Activated CD4-positive, alpha-beta memory T cell treated with anti-CD3 and anti-CD28 coated beads, Interleukin-2, amount 10 ng/mL, durations not matched to agents 7 days and 5 days (primary cell): ENCODE data around the gene TAPT1. TPM values are rescaled to one million over a fixed set of nuclear protein-coding genes. Genes with fewer than 3 reads are reported as not detected.

Experiments
- CTCF ChIA-PET: fragments of 350-600 bp; sonication (Branson Sonifier 250); formaldehyde crosslinking; loops from one replicate; lab custom pipeline; 2021; ENCODE audit warnings: antibody characterized with exemption, inconsistent platforms; lab: Charles Lee
- POLR2A ChIA-PET: fragments of 350-600 bp; sonication (Branson Sonifier 250); formaldehyde crosslinking; loops from one replicate; lab custom pipeline; 2021; ENCODE audit warnings: antibody characterized with exemption; lab: Charles Lee
- DNase-seq: peaks from one replicate; pipeline ENCODE4 v3.0.0-alpha.2; 2020
- H3K27ac Mint-ChIP-seq: one replicate; pipeline ENCODE4 v1.8.0; 2021; ENCODE audit warnings: mild to moderate bottlenecking, mixed read lengths
- H3K27me3 Mint-ChIP-seq: one replicate; pipeline ENCODE4 v1.8.0; 2021; ENCODE audit warnings: mixed read lengths
- H3K36me3 Mint-ChIP-seq: one replicate; pipeline ENCODE4 v1.8.0; 2021; ENCODE audit warnings: low read depth, mixed read lengths
- H3K4me1 Mint-ChIP-seq: one replicate; pipeline ENCODE4 v1.8.0; 2021; ENCODE audit warnings: mixed read lengths
- H3K4me3 Mint-ChIP-seq: one replicate; pipeline ENCODE4 v1.8.0; 2021; ENCODE audit warnings: mild to moderate bottlenecking, mixed read lengths
- H3K9me3 Mint-ChIP-seq: one replicate; pipeline ENCODE4 v1.8.0; 2021; ENCODE audit warnings: mixed read lengths
- total RNA-seq, 2 experiments: library from RNA; stranded (reverse); gene quantifications; one replicate each; pipeline ENCODE4 v1.2.3, GENCODE V29; 2021

TAPT1 gene
- total RNA-seq, 2 experiments from 2014 or later = 44.2 to 52.6 TPM

DNA sequence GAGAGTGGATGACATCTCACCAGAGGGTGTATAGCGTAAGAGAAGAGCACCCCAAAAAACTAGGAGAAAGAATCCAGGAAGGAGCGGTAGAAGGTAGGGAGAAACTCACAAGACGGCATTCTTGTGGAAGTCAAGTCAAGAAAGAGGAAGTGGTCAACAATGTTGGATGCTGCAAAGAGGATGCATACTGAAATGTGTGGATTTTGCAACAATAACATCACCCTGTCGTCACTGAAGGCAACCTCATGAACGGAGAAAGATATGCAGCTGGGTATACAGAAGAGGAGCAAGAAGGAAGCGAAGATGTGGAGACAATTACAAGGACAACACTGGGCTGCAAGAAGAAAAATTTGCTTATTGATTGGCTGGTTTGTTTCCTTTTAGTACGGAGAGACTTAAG, 11.4 kb upstream of the TAPT1 start:
- DNase-seq = no peak
- no peak overlapping the region for H3K4me3 Mint-ChIP-seq
- peaks cover 3% of the 10 kb centered on the region for H3K27me3 Mint-ChIP-seq
- no peaks in the 10 kb centered on the region for H3K36me3 Mint-ChIP-seq
- ChIA-PET POLR2A (interaction anchor here (0.8 kb wide), 1 partner anchor 10 kb away, joined by 3 read pairs; no protein-coding TSS in a partner anchor), CTCF (no interaction called here)
- H3K4me1 Mint-ChIP-seq = no peaks in the 10 kb centered on the region
- no peak overlapping the region for H3K27ac Mint-ChIP-seq
- H3K9me3 Mint-ChIP-seq = no peaks in the 10 kb centered on the region

DNA sequence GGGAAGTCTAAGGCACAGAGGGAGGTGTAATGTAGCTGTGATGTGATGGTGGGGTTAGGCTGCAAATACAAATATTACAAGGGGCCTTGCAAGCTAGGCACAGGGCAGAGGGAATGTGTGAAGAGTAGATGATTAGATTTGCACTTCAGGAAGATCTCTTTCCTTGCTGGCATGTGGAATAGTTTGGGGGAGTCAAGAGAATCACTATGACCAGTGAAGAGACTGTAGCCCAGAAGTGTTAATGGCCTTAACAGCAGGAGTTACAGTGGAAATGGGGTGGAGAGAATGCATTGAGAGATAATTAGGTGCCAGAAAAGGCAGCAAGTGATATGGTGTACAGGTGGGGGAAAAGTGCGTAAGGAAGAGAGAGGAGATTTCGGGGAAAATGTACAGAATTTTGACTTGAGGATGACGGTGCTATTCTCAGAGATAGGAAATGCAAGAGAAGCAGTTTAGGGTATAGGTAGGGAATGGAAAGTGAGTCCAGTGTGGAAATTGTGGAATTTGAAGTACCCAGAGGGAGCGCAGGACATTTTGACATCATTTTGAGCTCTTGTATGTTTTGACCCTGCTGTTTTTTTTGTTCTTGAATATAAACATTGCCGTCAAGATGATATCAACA, 10.2 kb upstream of the TAPT1 start:
- Mint-ChIP-seq H3K4me3 (no peak overlapping the region), H3K36me3 (no peaks in the 10 kb centered on the region), H3K4me1 (peaks cover 6% of the 10 kb centered on the region), H3K27ac (no peak overlapping the region), H3K9me3 (no peaks in the 10 kb centered on the region), H3K27me3 (peaks cover 3% of the 10 kb centered on the region)
- no peak for DNase-seq
- ChIA-PET CTCF (no interaction called here), POLR2A (interaction anchor here (0.8 kb wide), 1 partner anchor 9 kb away, joined by 3 read pairs; no protein-coding TSS in a partner anchor)

DNA sequence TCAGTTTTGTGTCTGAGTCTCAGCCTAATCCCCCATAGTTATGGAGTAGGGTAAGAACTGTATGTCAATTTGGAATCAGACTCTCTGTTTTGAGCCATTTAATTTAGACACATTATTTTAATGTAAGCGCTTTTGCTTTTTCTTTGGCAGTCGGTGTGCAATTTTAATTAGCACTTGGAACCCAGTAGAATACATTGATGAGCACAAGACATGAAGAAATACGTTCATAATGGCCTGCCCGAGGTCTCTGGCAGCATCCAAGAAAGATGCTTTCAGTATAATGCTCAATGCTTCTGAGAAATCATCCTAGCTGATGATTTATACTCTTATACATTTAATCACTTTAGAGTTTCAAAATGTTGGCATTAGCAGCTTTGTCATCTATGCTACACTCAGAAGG, 8.9 kb upstream of the TAPT1 start:
- POLR2A ChIA-PET = interaction anchor here (1.1 kb wide), 1 partner anchor 8 kb away, joined by 4 read pairs; no protein-coding TSS in a partner anchor
- H3K4me3 Mint-ChIP-seq = no peak overlapping the region
- peaks cover 3% of the 10 kb centered on the region for H3K27me3 Mint-ChIP-seq
- H3K9me3 Mint-ChIP-seq = no peaks in the 10 kb centered on the region
- H3K4me1 Mint-ChIP-seq = peaks cover 8% of the 10 kb centered on the region
- H3K27ac Mint-ChIP-seq = no peak overlapping the region
- DNase-seq = no peak
- H3K36me3 Mint-ChIP-seq = no peaks in the 10 kb centered on the region
- CTCF ChIA-PET = no interaction called here

DNA sequence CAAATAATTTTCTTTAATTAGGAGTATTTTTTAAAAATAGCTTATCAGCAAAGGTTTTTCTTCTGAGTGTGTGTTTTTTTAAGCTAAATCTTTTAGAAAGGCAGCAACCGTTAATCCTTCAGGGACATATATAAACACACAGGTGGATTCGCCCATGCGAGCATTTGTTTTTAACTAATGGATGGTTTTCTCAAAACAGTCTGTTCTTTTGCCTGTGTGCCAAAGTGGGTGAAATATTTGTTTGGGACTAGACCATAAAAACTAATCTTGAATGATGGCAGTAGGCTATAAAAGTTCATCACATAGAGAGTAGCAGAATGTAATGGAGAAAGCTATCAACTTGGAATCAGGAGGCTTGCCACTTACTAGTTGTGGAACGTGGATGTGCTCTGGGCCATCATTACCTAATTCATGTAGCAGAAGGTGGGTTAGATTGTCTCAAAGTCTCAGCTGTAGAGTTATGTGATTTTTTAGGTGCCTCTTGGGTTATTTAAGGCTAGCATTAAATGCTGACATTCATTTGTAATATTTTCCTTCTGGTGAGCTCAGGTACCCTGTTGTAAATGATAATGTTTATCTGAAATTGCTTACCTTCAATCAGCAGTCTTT, 7.4 kb upstream of the TAPT1 start:
- ChIA-PET POLR2A (interaction anchor here (1.0 to 1.5 kb wide), 2 partner anchors 15 to 16 kb away, joined by 3 to 5 read pairs; no protein-coding TSS in a partner anchor), CTCF (no interaction called here)
- no peak for DNase-seq
- Mint-ChIP-seq H3K36me3 (no peaks in the 10 kb centered on the region), H3K9me3 (no peaks in the 10 kb centered on the region), H3K27ac (no peak overlapping the region), H3K4me1 (peaks cover 11% of the 10 kb centered on the region), H3K4me3 (no peak overlapping the region), H3K27me3 (peaks cover 3% of the 10 kb centered on the region)

DNA sequence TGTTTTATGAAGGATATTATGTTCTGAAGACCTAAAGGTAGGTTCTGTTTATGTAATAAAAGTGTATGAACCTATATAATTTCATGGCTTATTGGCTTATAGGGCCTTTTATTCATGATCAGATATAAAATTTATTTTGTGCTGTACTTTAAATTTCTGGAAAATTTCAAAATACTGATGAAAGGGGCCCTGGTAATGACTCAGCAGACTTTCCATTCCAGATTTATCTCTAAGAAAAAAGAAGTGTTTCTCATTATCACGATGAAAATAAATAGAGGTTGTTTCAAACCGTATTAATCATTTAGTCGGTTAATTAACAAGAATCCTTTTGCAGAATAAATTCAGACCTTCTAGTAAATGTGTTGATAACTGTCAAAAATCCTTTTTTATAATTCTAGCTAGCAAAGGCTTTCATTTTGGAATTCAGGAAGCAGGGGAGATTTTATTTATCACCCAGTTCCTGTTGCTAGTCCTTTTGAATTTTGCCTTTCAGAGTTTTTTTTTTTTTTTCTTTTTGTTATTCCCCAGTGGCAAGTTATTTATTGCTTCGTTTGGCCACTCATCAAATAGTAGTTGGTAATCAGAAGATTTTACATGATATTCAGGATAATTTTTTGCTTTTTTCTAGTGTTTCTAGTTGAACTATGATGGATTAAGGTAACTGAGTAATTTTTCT, 5.4 kb upstream of the TAPT1 start:
- H3K27ac Mint-ChIP-seq = no peak overlapping the region
- peaks cover 3% of the 10 kb centered on the region for H3K27me3 Mint-ChIP-seq
- no peak for DNase-seq
- H3K4me3 Mint-ChIP-seq = no peak overlapping the region
- H3K36me3 Mint-ChIP-seq = peaks cover 2% of the 10 kb centered on the region
- peaks cover 20% of the 10 kb centered on the region for H3K4me1 Mint-ChIP-seq
- ChIA-PET POLR2A (interaction anchor here (0.7 kb wide), 1 partner anchor 729 kb away, joined by 3 read pairs; no protein-coding TSS in a partner anchor), CTCF (no interaction called here)
- H3K9me3 Mint-ChIP-seq = no peaks in the 10 kb centered on the region

DNA sequence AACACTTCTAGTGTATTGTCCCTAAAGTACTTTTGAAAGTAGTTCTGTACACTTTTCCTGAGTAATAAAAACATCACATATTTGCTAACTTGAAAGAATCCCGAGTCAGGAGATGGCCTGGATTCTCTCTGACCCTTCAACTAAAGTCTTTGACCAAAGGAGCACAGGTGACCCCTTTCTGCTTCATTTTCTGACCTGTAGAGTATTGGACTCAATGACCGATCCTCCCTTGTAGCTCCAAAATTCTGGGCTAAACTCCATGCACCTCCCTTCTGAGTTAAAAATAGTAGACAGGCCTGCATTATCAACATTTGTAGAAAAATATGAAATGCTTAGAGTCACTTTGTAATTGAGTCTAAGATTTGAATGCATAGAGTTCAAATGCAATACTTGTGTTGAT, 4.0 kb upstream of the TAPT1 start:
- Mint-ChIP-seq H3K27ac (no peak overlapping the region), H3K9me3 (no peaks in the 10 kb centered on the region), H3K36me3 (peaks cover 2% of the 10 kb centered on the region), H3K4me1 (peaks cover 20% of the 10 kb centered on the region), H3K27me3 (peaks cover 2% of the 10 kb centered on the region), H3K4me3 (no peak overlapping the region)
- DNase-seq = no peak
- ChIA-PET POLR2A (no interaction called here), CTCF (no interaction called here)

DNA sequence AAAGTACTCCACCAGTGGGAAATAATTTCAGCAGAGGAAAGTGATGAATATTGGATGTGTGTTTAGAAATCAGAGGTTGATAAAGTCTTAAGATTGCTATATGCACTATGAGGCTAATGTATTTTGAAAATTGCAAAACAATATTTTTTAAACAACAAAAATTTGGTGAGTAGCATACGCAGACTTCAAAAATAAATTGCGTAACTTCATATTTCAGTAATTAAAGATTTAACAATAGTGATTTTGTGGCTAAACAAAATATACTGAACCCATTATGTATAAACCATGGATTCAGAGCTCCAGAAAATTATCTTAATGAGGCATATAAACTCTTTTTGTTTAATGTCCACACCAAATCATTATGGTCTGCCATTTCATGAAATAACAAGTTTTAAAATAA, 3.3 kb upstream of the TAPT1 start:
- Mint-ChIP-seq H3K36me3 (peaks cover 5% of the 10 kb centered on the region), H3K4me1 (peaks cover 26% of the 10 kb centered on the region), H3K27me3 (no peaks in the 10 kb centered on the region), H3K4me3 (no peak overlapping the region), H3K27ac (no peak overlapping the region), H3K9me3 (no peaks in the 10 kb centered on the region)
- CTCF ChIA-PET = no interaction called here
- no peak for DNase-seq
- POLR2A ChIA-PET = no interaction called here

DNA sequence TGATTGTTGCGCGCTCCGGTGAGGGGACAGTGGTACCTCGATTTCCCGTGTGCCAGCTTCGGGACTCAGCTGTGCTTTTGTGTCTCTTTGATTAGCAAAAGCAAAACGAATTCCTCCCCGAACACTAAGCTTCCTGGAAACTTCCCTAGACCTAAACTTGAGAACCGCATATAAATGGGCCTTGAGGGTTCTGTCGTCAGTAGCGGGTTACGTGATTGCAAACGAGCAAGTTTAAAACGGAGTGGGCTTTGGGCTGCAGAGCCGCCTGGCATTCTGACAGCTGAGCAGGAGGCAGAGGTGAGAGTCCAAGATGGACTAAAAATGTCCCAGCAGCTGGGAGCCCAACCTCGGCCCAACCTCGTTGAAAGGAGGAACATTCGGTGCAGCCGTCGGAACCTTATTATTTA, 1.2 kb upstream of the TAPT1 start:
- H3K4me1 Mint-ChIP-seq = peaks cover 47% of the 10 kb centered on the region
- peaks cover 17% of the 10 kb centered on the region for H3K36me3 Mint-ChIP-seq
- H3K27ac Mint-ChIP-seq = peak overlapping the region; percentile 90
- peak overlapping the region; percentile 93 for H3K4me3 Mint-ChIP-seq
- POLR2A ChIA-PET = interaction anchor here (0.5 to 2.2 kb wide), 7 partner anchors 8 to 39 kb away, joined by 3 to 7 read pairs (median 4); no protein-coding TSS in a partner anchor
- no peaks in the 10 kb centered on the region for H3K27me3 Mint-ChIP-seq
- no peak for DNase-seq
- CTCF ChIA-PET = interaction anchor here (1.0 to 1.6 kb wide), 3 partner anchors 15 to 22 kb away, joined by 3 to 7 read pairs (median 5); no protein-coding TSS in a partner anchor
- no peaks in the 10 kb centered on the region for H3K9me3 Mint-ChIP-seq

DNA sequence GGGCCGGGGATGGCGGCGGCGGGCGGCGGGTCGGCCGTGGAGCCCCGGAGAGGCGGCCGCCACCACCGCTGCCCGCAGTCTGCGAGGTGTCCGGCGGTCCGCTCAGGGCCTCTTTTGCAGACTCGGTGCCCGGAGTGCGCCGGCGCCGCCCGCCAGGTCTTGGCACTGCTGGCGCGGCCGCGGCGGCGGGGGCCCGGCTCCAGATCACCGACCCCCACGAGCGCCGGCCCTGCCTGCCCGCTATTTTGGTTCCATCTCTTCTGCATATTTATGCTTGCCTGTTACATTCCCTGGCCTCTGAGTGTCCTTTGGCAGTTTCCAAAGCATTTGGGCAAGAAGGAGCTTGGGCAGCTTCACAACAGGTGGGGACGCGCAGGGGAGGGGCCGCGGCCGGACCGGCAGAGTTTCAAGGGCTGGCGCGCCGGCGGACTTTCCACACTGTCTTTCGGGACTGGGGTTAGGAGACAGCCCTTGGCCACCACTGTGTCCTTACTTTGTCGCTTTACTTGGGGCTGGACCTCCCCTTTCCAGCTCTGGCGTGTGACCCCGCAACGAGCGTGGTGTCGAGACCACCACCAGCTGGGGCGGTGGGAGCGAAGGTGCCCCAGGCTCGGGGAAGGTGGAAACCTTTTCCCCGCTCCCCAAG, 668 bp upstream of the TAPT1 start:
- Mint-ChIP-seq H3K4me3 (peak overlapping the region; percentile 93), H3K4me1 (peaks cover 43% of the 10 kb centered on the region), H3K36me3 (peaks cover 17% of the 10 kb centered on the region), H3K27ac (peak overlapping the region; percentile 90), H3K9me3 (no peaks in the 10 kb centered on the region), H3K27me3 (no peaks in the 10 kb centered on the region)
- CTCF ChIA-PET = interaction anchor here (1.0 to 1.6 kb wide), 3 partner anchors 15 to 21 kb away, joined by 3 to 7 read pairs (median 5); no protein-coding TSS in a partner anchor
- POLR2A ChIA-PET = interaction anchor here (0.8 to 2.2 kb wide), 8 partner anchors 8 to 31 kb away, joined by 3 to 8 read pairs (median 5); no protein-coding TSS in a partner anchor
- DNase-seq = peak; percentile 36

DNA sequence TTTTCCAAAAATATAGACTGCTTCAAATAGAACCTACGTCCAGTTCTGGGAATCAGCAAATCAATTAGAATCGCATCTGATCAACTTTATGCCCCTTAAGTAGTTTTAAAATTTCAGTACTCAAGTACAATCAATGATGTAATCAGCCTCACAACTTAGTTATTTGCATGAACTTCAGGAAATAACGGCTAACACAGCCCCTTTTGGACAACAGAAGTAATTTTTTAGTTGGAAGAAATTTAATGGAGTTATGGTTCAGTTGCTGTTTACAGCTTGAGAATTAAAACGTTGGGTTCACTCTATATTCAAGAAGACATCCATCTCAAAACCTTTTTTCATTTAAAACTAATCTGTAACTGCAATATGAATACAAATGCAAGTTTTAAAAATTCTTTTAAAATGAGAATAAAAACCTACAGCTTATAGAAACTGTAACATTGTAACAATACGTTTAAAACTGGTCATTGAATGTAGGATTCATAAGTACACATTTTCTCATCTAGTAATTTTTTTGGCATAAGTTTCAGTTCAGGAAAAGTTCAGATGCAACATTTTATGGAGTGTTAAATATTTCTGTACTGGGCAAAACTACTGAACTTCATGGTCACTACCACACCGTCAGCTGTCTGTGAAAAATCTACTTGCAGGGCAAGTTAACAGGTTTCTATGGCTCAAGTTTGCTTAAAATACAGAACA, 956 bp downstream of the TAPT1 start:
- ChIA-PET POLR2A (interaction anchor here (1.5 to 2.5 kb wide), 2 partner anchors 10 to 13 kb away, joined by 8 to 15 read pairs; no protein-coding TSS in a partner anchor), CTCF (no interaction called here)
- no peaks in the 10 kb centered on the region for H3K27me3 Mint-ChIP-seq
- H3K4me3 Mint-ChIP-seq = peak overlapping the region; percentile 84
- H3K9me3 Mint-ChIP-seq = no peaks in the 10 kb centered on the region
- H3K27ac Mint-ChIP-seq = peak overlapping the region; percentile 82
- peaks cover 43% of the 10 kb centered on the region for H3K4me1 Mint-ChIP-seq
- DNase-seq = no peak
- peaks cover 19% of the 10 kb centered on the region for H3K36me3 Mint-ChIP-seq

DNA sequence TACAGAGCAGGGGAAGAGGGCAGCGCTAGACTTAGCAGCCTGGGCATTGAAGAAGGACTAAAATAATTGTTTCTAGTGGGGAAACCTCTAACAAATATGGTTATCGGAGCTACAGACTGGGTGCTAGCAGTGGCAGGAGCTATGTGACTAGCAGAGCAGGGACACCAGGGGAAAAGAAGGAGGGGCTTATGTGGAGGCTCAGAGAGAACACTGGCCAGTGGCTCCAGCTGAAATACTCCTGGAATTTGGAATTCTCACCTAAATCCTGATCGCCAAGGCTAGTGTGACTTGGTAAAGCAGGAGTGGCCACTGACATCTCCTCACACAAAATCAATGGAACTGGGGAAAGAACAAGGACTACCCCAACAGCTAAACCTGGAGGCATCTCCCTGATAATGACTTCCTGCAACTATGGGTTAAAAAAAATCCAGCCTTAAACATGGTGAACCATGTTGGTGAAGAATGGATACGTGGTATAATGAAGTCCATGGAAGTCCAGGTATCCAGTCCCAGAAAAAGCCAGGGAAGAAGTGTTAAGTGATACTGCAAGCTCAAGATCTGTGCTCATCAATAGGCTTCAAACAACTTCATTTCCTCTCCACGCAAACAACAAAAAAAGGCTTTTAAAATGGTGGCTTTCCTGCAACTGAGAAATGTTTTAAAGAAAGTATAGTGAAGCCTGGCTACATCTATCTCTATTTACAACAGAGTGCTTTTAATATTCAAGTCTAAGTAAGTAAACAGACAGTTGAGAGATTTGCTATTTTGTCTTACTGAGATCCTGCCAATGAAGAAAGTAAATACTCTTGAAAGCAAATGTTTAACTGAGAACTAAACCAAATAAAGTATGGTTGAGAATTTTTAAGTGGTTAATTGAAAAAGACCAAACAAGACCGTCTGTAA, 1.8 kb downstream of the TAPT1 start:
- H3K9me3 Mint-ChIP-seq = no peaks in the 10 kb centered on the region
- H3K4me1 Mint-ChIP-seq = peaks cover 43% of the 10 kb centered on the region
- no peak for DNase-seq
- H3K27ac Mint-ChIP-seq = peak overlapping the region; percentile 82
- peaks cover 23% of the 10 kb centered on the region for H3K36me3 Mint-ChIP-seq
- CTCF ChIA-PET = interaction anchor here (1.1 to 1.4 kb wide), 2 partner anchors 19 to 224 kb away, joined by 3 to 6 read pairs; no protein-coding TSS in a partner anchor
- no peaks in the 10 kb centered on the region for H3K27me3 Mint-ChIP-seq
- POLR2A ChIA-PET = interaction anchor here (0.6 to 2.5 kb wide), 3 partner anchors 12 to 42 kb away, joined by 3 to 15 read pairs (median 3); no protein-coding TSS in a partner anchor
- peak overlapping the region; percentile 84 for H3K4me3 Mint-ChIP-seq
